Heart right ventricle (tissue), 12 donors: ENCODE data around the gene PRKCE. TPM values are rescaled to one million over a fixed set of nuclear protein-coding genes. Genes with fewer than 3 reads are reported as not detected.

ENCODE experiments used
- polyA plus RNA-seq, 2 donors: library from polyadenylated mRNA; stranded (reverse); fragments of 200-250 nt; gene quantifications; one replicate each; pipeline ENCODE4 v1.2.3, GENCODE V29; 2013
- total RNA-seq, 10 donors: library from RNA; stranded (reverse); fragmentation: NEBNext Ultra II Directional in 3 of 10; extraction: Animal tissue kit (Norgen Biotek cat#: 25700) in 3 of 10; gene quantifications; one replicate each; pipeline versions ENCODE4 v1.2.1 to v1.2.4, GENCODE V29; 2021 to 2023
- donor health status: ischemic (EF 13 %, LVEDD 7.1; RV severe dilation, severe dysfunction).
- donor health status: healthy with polysubstance abuse.
- donor health status: DM: no; HTN: yes; CAD: no.
- donor health status: DM: no; HTN: no; CAD: no.
- donor health status: ischemic (EF 25% LVEDD 6.9; RV normal size, moderate dysfunction).
- donor health status: ischemic (EF 25% LVEDD 5.7; RV mildly dilated, moderate dysfunction).
- donor health status: healthy.
- donor health status: nonischemic (EF 11% LVEDD 7.7; RV severe dilation, severe dysfunction).
- donor health status: DM: yes; HTN: yes; CAD: no.
- donor health status: PGD.
- donor health status: ischemic (EF 29% LVEDD 5.4; RV normal size, mild dysfunction).
- donor health status: nonischemic (EF 23%, LVEDD 6.1; RV moderate dilation, normal function).

PRKCE gene
- total and polyA plus RNA-seq, 12 donors = 3.7 to 22.7 (median 16.7) TPM

Other genes starting within 250 kb of the PRKCE start
- 10 to 100 TPM in 6 of 10 donors, 1 to 10 TPM in 4; 7.4 to 13.5 (median 11.2) TPM for gene SRBD1, start 40.4 kb upstream of the PRKCE start, total RNA-seq
- 1 to 10 TPM; 2.5 to 2.9 TPM for gene SRBD1, start 40.4 kb upstream of the PRKCE start, polyA plus RNA-seq